SHP77 (cell line): ENCODE measurements around the gene GPSM3.

Experiments
- DNase-seq, 2 experiments: peaks; one replicate each; lab custom pipeline; 2025; lab: John Stamatoyannopoulos, UW

GPSM3 gene

GRCh38 chr6:32173051-32173727, 19.3 kb downstream of the GPSM3 start:
- DNase-seq = no peak

DNA sequence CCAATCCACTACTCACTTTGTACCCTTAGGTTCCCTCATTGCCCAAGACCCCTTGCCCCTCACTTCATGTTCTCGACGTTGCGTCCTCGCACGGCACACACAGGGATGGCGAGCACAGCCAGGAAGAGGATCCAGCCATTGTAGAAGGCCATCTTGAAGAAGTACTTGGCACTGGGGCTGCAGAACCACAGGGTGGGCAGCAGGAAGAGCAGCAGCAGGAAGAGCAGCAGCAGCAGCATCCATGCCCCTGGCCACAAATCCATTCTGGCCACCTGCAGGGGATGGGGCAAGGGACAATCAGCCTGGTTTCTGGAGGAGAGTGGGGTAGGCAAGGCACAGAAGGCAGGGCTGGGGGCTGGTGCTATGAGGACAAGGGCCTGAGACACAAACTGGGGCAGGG, 21.2 kb downstream of the GPSM3 start:
- no peak for DNase-seq

DNA sequence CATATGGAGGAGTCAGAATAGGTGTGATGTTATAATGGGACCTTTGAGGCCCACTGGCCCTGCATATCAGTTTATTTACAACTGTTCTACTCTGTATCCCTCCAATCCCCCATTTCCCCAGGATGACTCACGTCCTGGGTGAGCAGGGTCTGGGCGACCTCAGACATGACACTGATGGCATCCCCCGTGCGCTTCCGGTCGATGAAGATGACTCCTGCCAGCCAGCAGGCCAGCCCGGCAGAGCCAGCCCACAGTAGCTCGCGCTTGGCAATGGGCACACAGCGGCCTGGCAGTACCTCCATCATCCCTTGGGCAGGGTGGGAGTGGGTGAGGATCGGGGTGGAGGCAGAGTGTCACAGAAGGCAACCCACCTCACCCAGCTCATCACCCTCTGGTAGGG, 22.1 kb downstream of the GPSM3 start:
- DNase-seq = no peak

GRCh38 chr6:32168807-32169591, 23.4 kb downstream of the GPSM3 start:
- DNase-seq = no peak

GRCh38 chr6:32168350-32168749, 24.1 kb downstream of the GPSM3 start:
- DNase-seq = no peak

DNA sequence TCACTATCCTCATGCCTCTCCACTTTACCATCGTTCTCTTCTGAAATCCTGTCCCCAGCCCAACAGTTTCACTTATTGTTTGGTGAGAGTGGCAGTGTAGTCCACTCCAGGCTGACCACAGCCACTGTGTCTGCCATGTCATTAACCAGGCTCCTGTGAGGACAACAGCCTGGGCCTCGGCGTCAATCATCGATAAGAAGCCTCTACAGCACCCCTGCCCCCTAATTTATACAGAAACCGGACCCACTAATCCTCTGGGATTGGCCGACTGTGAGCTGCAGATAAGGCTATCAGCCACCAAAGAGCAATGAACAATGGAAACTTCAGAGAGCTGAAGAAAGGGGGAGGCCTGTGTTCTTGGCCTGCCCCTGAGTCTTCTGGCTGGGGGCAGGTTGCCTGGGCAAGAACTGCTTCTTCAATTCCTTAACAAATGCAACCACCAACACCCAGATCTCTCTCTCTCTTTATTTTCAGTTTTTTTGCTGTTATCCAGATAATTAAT, 24.6 kb downstream of the GPSM3 start:
- DNase-seq = no peak

DNA sequence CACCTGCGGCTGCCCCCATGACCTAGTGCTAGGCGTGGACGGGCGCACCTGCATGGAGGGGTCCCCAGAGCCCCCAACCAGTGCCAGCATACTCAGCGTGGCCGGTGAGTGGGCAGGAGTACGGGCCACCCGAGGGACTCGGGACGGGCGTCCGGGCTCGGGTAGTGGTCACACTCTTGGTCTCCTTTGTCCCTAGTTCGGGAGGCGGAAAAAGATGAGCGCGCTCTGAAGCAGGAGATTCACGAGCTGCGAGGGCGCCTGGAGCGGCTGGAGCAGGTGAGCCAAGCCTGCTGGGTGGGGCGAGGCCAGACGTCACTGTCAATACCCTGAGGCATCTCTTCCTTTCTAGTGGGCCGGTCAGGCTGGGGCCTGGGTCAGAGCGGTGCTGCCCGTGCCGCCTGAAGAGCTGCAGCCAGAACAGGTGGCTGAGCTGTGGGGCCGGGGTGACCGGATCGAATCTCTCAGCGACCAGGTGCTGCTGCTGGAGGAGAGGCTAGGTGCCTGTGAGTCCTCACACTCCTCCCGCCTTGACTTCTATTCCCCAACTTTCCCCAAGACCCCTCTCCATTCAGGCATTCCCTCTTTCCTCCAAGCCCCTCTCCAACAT, 25.2 kb downstream of the GPSM3 start:
- no peak for DNase-seq

- DNase-seq = no peak
Observed at GRCh38 chr6:32166411-32167061, 25.9 kb downstream of the GPSM3 start.

DNA sequence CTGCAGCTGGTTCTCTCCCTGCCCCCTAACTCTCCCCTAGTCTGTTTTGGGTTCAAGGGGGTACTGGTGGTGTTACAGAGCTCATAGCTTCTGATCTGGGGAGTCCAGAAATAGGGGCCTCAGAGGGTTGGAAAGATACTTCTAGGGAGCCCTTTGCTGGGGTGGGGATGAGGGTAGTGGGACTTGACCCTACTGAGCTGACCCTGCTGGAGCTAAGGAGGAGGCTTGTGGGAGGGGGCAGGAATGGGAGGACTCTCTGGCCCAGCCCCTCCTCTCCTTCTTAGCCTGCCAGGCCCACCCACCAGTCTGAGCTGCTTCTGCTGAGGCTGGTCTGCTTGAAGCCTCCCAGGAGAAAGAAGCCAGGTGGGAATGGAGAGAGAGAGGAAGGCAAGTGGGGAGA, 28.1 kb downstream of the GPSM3 start, which contains the start of gene EGFL8:
TSS of gene EGFL8 (plus strand) at position 301 of the 400 bp plus-strand sequence. CDS start 1,571 bp downstream, outside the sequence.
- DNase-seq = no peak

DNA sequence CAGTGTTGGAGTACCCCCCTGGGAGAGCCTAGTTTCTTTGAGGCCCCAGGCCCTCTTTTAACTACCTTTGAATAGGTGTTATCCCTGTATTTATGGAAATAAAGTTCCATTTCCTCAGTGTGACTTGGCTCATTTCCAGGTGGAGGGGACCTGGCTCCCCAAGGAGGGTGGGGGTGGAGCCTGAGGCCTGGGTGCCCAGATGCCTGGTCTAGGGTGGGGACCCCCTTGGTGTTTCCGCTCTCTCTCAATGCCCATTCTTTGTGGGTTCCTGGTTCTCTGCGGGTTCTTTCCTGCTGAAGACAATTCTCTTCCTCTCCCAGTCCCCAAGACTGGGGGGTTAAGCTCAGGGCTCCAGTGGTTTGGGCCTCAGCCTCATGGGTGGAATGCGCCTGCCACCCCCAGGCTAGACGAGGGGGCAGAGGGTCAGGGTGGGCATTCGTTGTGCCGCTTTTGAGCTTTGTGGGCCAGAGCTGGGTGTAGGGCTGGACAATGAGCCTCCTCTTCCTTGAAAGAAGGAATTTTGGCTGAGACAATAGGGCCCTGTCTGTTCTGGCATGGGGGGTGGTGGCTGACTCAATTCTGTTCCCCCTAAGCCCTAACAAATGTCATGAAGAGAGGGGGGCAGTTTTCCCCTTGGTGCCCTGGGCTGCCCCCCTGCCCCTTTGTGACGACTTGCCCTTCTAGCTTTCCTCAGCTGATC, 28.7 kb downstream of the GPSM3 start:
- no peak for DNase-seq

DNA sequence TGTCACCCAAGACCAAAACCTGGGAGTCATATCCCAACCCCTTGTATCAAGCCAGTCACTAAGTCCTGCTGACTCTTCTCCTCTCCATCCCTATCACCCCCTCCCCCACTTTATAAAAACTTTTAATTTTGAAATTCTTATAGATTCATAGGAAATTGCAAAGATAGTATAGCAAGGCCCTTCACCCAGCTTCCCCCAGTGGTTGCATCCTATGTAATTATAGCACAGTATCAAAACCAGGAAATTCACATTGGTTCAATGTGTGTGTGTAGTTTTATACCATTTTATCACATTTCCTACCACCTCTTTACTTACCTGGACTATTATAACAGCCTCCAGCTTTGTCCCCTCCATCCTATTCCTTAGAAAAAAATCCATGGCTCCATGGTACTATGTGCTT, 34.4 kb downstream of the GPSM3 start:
- no peak for DNase-seq

DNA sequence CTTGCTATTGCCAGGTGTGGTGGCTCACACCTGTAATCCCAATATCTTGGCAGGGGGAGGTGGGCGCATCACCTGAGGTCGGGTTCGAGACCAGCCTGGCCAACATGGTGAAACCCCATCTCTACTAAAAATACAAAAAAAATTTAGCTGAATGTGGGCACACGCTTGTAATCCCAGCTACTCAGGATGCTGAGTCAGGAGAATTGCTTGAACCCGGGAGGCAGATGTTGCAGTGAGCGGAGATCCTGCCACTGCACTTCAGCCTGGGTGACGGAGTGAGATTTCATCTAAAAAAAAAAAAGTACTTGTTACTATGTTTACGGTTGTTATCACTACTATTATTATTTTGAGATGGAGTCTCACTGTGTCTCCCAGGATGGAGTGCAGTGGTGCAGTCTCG, 35.6 kb downstream of the GPSM3 start:
- no peak for DNase-seq

DNA sequence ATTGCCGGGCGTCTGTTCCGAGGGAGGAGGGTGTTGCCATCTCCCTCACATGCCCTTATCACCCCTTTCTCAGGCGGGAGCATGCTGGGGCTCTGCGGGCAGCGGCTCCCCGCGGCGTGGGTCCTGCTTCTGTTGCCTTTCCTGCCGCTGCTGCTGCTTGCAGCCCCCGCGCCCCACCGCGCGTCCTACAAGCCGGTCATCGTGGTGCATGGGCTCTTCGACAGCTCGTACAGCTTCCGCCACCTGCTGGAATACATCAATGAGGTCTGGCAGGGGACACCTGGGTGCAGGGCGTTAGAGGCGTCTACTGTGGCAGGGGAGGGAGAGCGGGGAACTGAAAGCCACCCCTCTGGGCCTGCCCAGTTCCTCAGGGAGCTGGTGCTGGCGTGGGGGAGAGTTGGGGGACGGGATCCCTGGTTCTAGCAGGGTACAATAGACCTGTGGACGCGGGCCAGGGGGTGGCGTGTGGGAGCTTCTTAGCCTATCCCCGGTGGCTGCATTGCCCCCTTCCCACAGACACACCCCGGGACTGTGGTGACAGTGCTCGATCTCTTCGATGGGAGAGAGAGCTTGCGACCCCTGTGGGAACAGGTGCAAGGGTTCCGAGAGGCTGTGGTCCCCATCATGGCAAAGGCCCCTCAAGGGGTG, 37.8 kb downstream of the GPSM3 start:
- peak; percentile 68 to 82 for DNase-seq

- peak; percentile 91 to 92 for DNase-seq
Observed at GRCh38 chr6:32153564-32154513, 38.6 kb downstream of the GPSM3 start, which contains the start of gene PPT2. Gene PPT2 (plus strand): TSS chr6:32154141. CDS start chr6:32154595, 454 bp downstream.

- peak; percentile 26 to 48 for DNase-seq
Observed at GRCh38 chr6:32152769-32153563, 39.5 kb downstream of the GPSM3 start.

DNA sequence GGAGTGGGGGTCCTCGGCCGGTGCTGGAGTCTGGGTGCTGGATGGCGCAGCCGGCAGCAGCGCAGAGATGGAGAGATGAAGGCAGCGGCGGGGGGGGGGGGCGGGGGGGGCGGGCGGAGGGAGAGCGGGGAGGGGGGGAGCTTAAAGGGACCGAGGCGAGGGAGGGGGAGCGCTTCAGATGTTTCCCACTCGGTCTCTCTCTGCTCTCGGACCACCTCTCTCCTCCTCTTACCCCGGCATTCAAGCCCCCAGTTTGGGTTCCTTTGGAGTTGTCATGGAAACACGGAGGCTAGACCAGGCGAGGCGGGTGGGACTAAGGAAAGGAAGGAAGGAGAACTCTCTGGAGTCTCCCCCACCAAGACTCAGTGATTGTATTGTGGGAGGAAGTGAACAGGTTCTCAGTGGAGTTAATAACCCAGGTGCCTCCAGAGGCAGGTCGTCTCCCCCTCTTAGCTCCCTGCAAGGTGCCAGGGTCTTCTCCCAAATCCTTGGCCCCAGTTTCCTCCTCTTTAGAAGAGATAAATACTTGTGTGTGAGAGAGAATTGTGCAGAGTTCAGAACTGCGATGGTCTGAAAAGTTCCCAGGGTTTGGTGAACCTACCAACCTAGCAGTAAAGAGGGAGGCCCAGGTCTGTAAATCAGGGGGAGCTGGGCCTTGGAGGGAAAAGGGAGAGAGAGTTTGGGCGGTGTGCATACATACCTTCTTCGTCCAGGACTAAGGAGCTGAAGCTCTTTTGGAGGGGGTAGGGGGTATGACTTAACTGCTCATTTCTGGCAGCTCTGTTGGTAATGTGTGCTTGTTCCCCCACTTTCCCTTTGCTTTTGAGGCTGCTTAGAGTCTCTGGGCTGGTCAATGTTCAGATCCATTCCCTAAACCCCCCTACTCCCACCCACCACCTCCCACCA, 40.3 kb downstream of the GPSM3 start, which contains the start of gene PRRT1:
TSS of gene PRRT1 (minus strand) at position 77 of the 906 bp plus-strand sequence. CDS start 112 bp downstream, outside the sequence.
- DNase-seq = no peak

DNA sequence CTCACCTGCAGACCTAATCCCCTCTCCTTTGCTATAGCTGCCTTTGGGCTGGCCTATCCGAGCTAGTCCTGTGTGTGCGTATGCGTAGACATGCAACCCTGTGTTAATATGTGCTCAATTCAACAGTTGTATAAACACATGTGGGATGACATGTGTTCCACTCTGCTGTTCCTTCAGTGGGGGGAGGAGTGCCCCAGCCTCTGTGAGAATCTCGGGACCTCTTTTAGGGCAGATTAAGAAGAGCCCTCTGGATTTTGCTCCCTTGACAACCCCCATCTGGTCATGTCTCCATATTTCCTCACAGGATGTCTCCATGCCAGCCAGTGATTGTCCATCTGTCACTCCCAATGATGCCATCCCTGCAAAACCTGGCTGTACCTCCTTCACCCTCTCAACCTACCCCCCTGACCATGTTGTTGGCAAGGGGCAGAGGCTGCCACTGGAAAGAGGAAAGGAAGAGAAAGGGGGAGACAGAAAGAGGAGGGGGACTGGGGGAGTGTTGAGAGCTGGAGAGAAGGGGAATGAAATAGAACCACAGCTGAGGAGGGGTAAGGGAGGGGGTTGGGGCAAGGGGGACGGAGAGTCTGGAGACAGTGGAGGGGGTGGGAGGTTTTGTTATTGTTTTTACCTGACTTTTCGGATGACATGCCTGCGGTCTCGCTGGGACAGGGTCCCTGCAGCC, 41.1 kb downstream of the GPSM3 start:
- no peak for DNase-seq
